Measurements from ENCODE around the gene EP400. TPM values are rescaled to one million over a fixed set of nuclear protein-coding genes. Genes with fewer than 3 reads are reported as not detected.

EP400 gene
- total and polyA plus RNA-seq, 2 of the 8 experiments (the other 6 are each of a cell fraction or from before 2014, with no cell fraction given), result 13.1 to 69.7 TPM

GRCh38 chr12:132049442-132049841, 99.7 kb downstream of the EP400 start:
- H4K5ac ChIP-seq (ENCODE audit: insufficient read length, low read depth, low read length), result no peak overlapping the region
- FAIRE-seq, result no peak

More at GRCh38 chr12:132049442-132049841, 99.7 kb downstream of the EP400 start:
- no peak overlapping the region; a peak in 1 of 7 replicates for H3K9ac ChIP-seq (replicated peaks in 1 of 4; ENCODE audit: extremely low read depth in 1 of 4, low read depth in 3 of 4, low read length in 3 of 4)
- TF ChIP-seq TCF12 (IDR thresholded peaks at IDR 0.05; ENCODE audit: low read depth, low read length) (no peak), JUND (IDR thresholded peaks at IDR 0.05; ENCODE audit: low read length) (no peak), PHF8 (conservative IDR thresholded peaks at IDR 0.05; ENCODE audit: low read depth, low read length) (no peak), POLR2A (IDR thresholded peaks at IDR 0.05; ENCODE audit: control extremely low read depth in 1 of 2, low read depth in 2 of 2, low read length in 2 of 2) (no peak), SP4 (IDR thresholded peaks at IDR 0.05; ENCODE audit: low read length) (no peak), HDAC6 (IDR thresholded peaks at IDR 0.05; ENCODE audit: low read depth, low read length) (no peak), TBP (IDR thresholded peaks at IDR 0.05; ENCODE audit: low read depth, low read length) (no peak), SUZ12 (IDR thresholded peaks at IDR 0.05; ENCODE audit: low read length) (no peak)
- H3K27me3 ChIP-seq (replicated peaks in 1 of 4; ENCODE audit: control insufficient read depth in 3 of 4, extremely low read depth in 1 of 4, insufficient read depth in 3 of 4, low read length in 3 of 4), result no peaks in the 10 kb centered on the region
- no peak for DNase-seq (ENCODE audit: low read depth in 1 of 2, low spot score in 2 of 2)
- CTCF ChIA-PET (ENCODE audit: partially characterized antibody), result no interaction called here
- peak overlapping the region; percentile 24; the same call in 1 of the 2 replicates for H3K18ac ChIP-seq (ENCODE audit: extremely low read depth, low read length)
- no peaks in the 10 kb centered on the region for H3K23me2 ChIP-seq (ENCODE audit: low read depth, low read length)
- H3K79me1 ChIP-seq (ENCODE audit: low read depth, low read length), result peaks cover 6% of the 10 kb centered on the region; the same call in 1 of the 2 replicates
- H3K9me3 ChIP-seq (ENCODE audit: insufficient read depth in 2 of 2, low read depth in 1 of 2, low read length in 1 of 2), result no peaks in the 10 kb centered on the region
- H3K4me2 ChIP-seq (ENCODE audit: insufficient read depth in 1 of 2, low read depth in 2 of 2, low read length in 2 of 2), result no peak overlapping the region
- H3K23ac ChIP-seq (ENCODE audit: insufficient read length), result no peak overlapping the region
- no peak overlapping the region for H4K91ac ChIP-seq (replicated peaks; ENCODE audit: insufficient read length, low read length)
- POLR2A ChIA-PET (ENCODE audit: partially characterized antibody), result no interaction called here
- H2BK12ac ChIP-seq (ENCODE audit: low read depth, low read length), result peak overlapping the region; percentile 53; the same call in 1 of the 2 replicates
- H3K14ac ChIP-seq (ENCODE audit: insufficient read length), result no peak overlapping the region
- H3K27ac ChIP-seq (ENCODE audit: low read depth, low read length), result peak overlapping the region; percentile 45
- H2BK20ac ChIP-seq (ENCODE audit: low read length), result no peak overlapping the region
- peak overlapping the region; percentile 12 for H2BK120ac ChIP-seq (replicated peaks; ENCODE audit: low read depth, low read length)
- H3K36me3 ChIP-seq (ENCODE audit: control insufficient read depth in 2 of 4, insufficient read depth in 4 of 4, low read length in 3 of 4), result peaks cover 29 to 66% (median 53%) of the 10 kb centered on the region in 4 experiments
- no peak overlapping the region for H2AFZ ChIP-seq (ENCODE audit: low read length)
- no peak overlapping the region for H3K4me3 ChIP-seq (ENCODE audit: extremely low read depth in 1 of 4, insufficient read depth in 2 of 4, low read depth in 3 of 4, low read length in 4 of 4)
- no peak overlapping the region for H2BK15ac ChIP-seq (ENCODE audit: low read length)
- peaks cover 2 to 5% (median 3%) of the 10 kb centered on the region in 4 experiments; a peak in 6 of 7 replicates for H3K4me1 ChIP-seq (replicated peaks in 1 of 4; ENCODE audit: control insufficient read depth in 3 of 4, insufficient read depth in 4 of 4, low read length in 3 of 4)
- 100% methylated on average over 2 of the region's 2 CpGs; no CpG with 5 or more reads in 1 of the 2 experiments for WGBS, 2 experiments (ENCODE audit: extremely low coverage in 1 of 2, insufficient coverage in 1 of 2, insufficient read length in 1 of 2, insufficient replicate concordance in 2 of 2, low coverage in 1 of 2, low lambda C conversion rate in 2 of 2, missing lambda C conversion rate in 1 of 2)
- H2BK5ac ChIP-seq (ENCODE audit: low read depth, low read length), result peak overlapping the region; percentile 87; the same call in 1 of the 2 replicates
- H3K4ac ChIP-seq (replicated peaks; ENCODE audit: insufficient read length, low read depth, low read length), result no peak overlapping the region
- H4K20me1 ChIP-seq (replicated peaks in 1 of 2; ENCODE audit: control insufficient read depth in 1 of 2, insufficient read depth in 2 of 2, low read length in 2 of 2), result peaks cover 0 to 5% of the 10 kb centered on the region in 2 experiments
- H2AK5ac ChIP-seq (ENCODE audit: low read depth, low read length), result no peak overlapping the region
- no peak overlapping the region for H3K56ac ChIP-seq (replicated peaks; ENCODE audit: insufficient read length, low read depth, low read length)
- no peak overlapping the region for H4K8ac ChIP-seq (ENCODE audit: extremely low read depth, insufficient read depth, low read length)
- H3K79me2 ChIP-seq (ENCODE audit: control insufficient read depth in 1 of 2, insufficient read depth in 2 of 2, low read length in 2 of 2), result peaks cover 0 to 7% of the 10 kb centered on the region in 2 experiments; a peak in 1 of 4 replicates

All from H1 (cell line).